Astrocyte (in vitro differentiated cells and primary cell): ENCODE measurements around the gene CATSPERZ.

ENCODE experiments used
- CTCF ChIP-seq: IDR thresholded peaks from 2 replicates; pipeline ENCODE4 v1.5.1; 2011; ENCODE audit warnings: low read depth, mild to moderate bottlenecking, inconsistent platforms, low read length, moderate library complexity; ENCODE audit not compliant: insufficient read depth
- EZH2 ChIP-seq: IDR thresholded peaks from 2 replicates; pipeline ENCODE4 v1.6.1; 2012; ENCODE audit warnings: mild to moderate bottlenecking, low read length, inconsistent platforms; ENCODE audit not compliant: insufficient read depth

- TF ChIP-seq CTCF = no peak
- TF ChIP-seq EZH2 = no peak
Observed at GRCh38 chr11:64312947-64313346, 12.8 kb downstream of the CATSPERZ start.
